DOHH2 (cell line): ENCODE results near the gene GPBAR1.

ENCODE experiments used
- CTCF ChIP-seq: fragments of 200-600 bp; sonication (generic); IDR thresholded peaks from one replicate; pipeline ENCODE4 v1.5.1; 2014; ENCODE audit warnings: antibody characterized with exemption, mild to moderate bottlenecking, low read depth, low read length; ENCODE audit not compliant: poor library complexity, severe bottlenecking
- EZH2phosphoT487 ChIP-seq: fragments of 200-600 bp; sonication (generic); IDR thresholded peaks from 2 replicates; pipeline ENCODE4 v1.6.1; 2017; ENCODE audit warnings: borderline replicate concordance, mild to moderate bottlenecking, antibody characterized with exemption, low read length, moderate library complexity, mixed read lengths

- TF ChIP-seq CTCF (no peak), EZH2phosphoT487 (no peak)
Measured at GRCh38 chr2:218282173-218282991, 21.6 kb downstream of the GPBAR1 start.
